Measurements from ENCODE around the gene RSPRY1. TPM values are rescaled to one million over a fixed set of nuclear protein-coding genes. Genes with fewer than 3 reads are reported as not detected.
A peak's percentile ranks its signal among the peaks of the same experiment; 100 is the strongest.

Gene RSPRY1
- total RNA-seq, 4 donors from 2014 or later = 27.9 to 77.7 (median 53.2) TPM

DNA sequence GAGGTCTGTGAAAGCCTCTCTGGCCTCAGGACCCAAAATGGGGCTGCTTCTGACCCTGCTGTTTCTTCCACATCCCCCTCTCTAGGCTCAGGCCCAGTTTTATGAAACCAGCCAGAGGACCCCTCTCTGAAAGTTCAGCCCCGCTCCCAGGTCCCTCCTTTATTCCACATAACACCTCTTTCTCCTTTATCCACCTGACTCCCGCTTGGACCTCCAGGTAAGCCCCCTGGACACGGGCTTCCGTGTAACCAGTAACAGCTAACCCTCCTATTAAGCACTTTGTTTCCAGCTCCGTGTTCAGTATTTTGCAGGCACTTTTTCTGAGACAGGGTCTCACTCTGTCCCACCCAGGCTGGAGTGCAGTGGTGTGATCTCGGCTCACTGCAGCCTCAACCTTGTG lies 37.6 kb upstream of the RSPRY1 start:
- no peak for DNase-seq
- Histone ChIP-seq H3K4me1 (no peaks in the 10 kb centered on the region), H3K9me3 (no peaks in the 10 kb centered on the region), H3K27me3 (no peaks in the 10 kb centered on the region), H3K27ac (peak overlapping the region; percentile 27 to 34), H3K4me3 (no peak overlapping the region), H3K36me3 (no peaks in the 10 kb centered on the region)
- intact Hi-C loops (cut with DNase I; ENCODE audit: low total_unique reads) = no loop called here
- TF ChIP-seq POLR2A (IDR thresholded peaks at IDR 0.05) = no peak
- TF ChIP-seq, protein P1, sequence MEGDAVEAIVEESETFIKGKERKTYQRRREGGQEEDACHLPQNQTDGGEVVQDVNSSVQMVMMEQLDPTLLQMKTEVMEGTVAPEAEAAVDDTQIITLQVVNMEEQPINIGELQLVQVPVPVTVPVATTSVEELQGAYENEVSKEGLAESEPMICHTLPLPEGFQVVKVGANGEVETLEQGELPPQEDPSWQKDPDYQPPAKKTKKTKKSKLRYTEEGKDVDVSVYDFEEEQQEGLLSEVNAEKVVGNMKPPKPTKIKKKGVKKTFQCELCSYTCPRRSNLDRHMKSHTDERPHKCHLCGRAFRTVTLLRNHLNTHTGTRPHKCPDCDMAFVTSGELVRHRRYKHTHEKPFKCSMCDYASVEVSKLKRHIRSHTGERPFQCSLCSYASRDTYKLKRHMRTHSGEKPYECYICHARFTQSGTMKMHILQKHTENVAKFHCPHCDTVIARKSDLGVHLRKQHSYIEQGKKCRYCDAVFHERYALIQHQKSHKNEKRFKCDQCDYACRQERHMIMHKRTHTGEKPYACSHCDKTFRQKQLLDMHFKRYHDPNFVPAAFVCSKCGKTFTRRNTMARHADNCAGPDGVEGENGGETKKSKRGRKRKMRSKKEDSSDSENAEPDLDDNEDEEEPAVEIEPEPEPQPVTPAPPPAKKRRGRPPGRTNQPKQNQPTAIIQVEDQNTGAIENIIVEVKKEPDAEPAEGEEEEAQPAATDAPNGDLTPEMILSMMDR (IDR thresholded peaks at IDR 0.05) = no peak

DNA sequence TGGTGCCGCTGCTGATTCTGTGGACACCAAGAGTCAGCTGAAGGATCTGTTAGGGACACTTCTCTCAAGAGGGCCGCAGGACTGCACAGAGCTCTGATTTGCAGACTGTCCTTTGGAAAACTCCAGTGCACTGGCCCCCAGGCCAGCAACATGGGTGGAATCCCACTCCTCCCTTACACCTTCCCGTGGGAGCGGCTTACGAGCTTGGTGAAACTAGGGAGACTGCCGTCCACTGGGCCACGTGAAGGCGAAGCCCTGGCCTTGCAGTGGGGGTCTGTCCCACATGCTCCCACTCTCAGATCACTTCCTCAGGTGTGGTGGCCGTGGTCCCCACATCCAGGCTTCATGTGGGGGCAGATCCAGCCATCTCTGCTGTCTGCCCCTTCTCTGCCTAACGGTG lies 36.7 kb upstream of the RSPRY1 start:
- DNase-seq = no peak
- intact Hi-C loops (cut with DNase I; ENCODE audit: low total_unique reads) = no loop called here
- H3K27ac ChIP-seq = no peak overlapping the region

DNA sequence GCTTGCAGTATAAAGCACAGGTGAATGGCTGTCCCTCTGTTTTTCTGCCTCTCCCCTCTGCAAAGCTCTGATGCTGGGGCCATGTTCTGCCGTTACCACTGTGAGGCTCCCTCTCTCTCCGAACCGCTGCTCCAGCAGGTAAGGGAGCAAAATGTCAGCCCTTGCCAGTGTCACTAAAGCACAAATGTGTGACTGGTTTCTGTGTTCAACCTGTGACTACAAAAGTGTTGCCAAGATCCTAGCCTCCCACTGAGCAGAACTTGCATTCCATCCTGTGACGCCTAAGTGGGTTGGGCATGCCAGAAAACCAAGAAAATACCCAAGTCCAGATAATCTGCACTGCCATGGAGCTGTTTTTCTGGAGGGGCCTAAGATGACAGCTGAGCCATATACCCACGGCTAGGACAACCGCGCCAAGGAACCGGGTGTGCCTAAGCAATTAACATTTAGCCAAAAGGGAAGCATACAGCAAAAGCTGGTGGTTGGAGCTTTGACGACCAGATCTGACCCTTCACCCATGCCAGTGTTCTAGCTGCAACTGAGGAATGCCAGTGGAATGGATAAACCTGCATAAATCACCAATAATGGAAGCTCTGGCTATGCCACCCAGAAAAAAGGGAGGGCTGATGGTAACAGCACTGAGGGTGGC lies 35.3 kb upstream of the RSPRY1 start:
- H3K27ac ChIP-seq = no peak overlapping the region
- intact Hi-C loops (cut with DNase I; ENCODE audit: low total_unique reads) = no loop called here
- H3K36me3 ChIP-seq = no peaks in the 10 kb centered on the region

More for the DNA sequence above, 36.7 kb upstream of the RSPRY1 start:
- TF ChIP-seq, protein P1 (IDR thresholded peaks at IDR 0.05) = no peak
- no peak for TF ChIP-seq POLR2A (IDR thresholded peaks at IDR 0.05)
- H3K4me1 ChIP-seq = no peaks in the 10 kb centered on the region
- H3K9me3 ChIP-seq = no peaks in the 10 kb centered on the region
- no peak overlapping the region for H3K4me3 ChIP-seq
- no peaks in the 10 kb centered on the region for H3K36me3 ChIP-seq
- no peaks in the 10 kb centered on the region for H3K27me3 ChIP-seq

DNA sequence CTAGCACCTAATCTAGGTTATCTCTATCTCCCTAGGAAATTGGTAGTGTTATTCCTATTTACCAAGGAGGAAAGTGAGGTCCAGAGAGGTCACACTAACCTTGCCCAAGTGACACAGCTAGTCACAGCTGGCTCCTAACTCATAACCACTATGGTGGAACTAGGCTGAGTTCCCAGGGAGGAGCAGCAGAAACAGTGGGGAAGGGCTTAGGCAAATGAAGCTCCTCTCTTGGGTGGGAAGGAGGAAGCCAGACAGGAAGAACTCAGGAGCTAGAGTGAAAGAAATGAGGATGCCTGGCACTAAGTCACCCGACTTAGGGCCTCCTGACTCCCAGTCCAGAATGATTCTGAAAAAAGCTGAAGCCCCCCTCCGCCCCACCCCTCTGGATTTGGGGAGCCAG lies 34.8 kb upstream of the RSPRY1 start:
- intact Hi-C loops (cut with DNase I; ENCODE audit: low total_unique reads) = no loop called here
- no peaks in the 10 kb centered on the region for H3K27me3 ChIP-seq
- no peak overlapping the region for H3K4me3 ChIP-seq
- H3K27ac ChIP-seq = no peak overlapping the region
- H3K4me1 ChIP-seq = no peaks in the 10 kb centered on the region
- no peaks in the 10 kb centered on the region for H3K9me3 ChIP-seq
- H3K36me3 ChIP-seq = no peaks in the 10 kb centered on the region
- TF ChIP-seq, protein P1 (IDR thresholded peaks at IDR 0.05) = no peak
- no peak for TF ChIP-seq POLR2A (IDR thresholded peaks at IDR 0.05)
- no peak for DNase-seq

More for the DNA sequence above, 35.3 kb upstream of the RSPRY1 start:
- no peaks in the 10 kb centered on the region for H3K9me3 ChIP-seq
- no peak overlapping the region for H3K4me3 ChIP-seq
- DNase-seq = no peak
- TF ChIP-seq, protein P1 (IDR thresholded peaks at IDR 0.05) = no peak
- no peak for TF ChIP-seq POLR2A (IDR thresholded peaks at IDR 0.05)
- H3K27me3 ChIP-seq = no peaks in the 10 kb centered on the region
- no peaks in the 10 kb centered on the region for H3K4me1 ChIP-seq

DNA sequence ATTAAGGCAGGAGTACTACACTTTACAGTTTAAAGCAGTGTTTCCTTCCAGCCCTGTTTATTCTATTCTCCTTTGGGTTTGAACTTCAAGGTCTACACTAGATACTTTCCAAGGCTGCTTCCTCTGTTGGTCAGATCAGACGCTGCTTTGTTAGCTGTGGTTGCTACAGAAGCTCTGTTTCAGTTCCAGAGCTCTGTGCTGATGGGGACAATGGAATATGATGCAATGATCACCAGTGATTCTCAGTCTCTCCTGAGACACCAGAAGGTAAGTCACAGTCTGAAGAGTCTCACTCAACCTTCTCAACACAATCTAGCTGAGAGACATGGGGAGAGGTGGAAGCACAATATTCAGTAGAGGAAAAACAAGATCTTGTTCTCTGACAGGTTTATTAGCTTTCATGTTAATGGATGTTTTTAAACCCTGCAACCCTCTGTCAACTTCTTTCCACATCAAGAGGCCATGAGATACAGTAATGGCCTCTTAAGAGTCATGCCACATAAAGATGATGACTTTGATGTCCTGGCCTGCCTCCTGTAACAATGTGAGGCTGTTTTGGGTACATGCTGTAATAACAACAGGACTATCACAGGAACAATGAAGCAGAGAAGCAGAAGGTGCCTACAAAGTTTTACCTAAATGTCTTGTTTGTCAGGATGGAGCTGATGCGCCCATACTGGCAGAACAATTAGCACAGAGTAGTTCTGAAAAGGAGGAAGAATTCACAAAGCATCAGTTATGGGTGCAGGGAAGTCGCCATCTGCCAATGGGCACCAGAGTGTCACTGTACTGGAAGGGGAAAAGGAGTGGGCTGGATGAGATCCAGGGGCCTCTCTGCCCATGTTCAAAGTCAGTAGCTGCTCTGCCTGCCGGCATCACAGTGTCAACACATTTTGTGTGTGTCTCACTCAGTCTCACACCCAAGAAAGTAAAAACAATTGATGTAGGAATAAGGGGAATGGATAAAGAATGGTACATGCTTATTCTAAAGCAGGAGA lies 33.7 kb upstream of the RSPRY1 start:
- Histone ChIP-seq H3K4me1 (no peaks in the 10 kb centered on the region), H3K36me3 (no peaks in the 10 kb centered on the region), H3K27ac (no peak overlapping the region), H3K9me3 (no peaks in the 10 kb centered on the region), H3K4me3 (no peak overlapping the region), H3K27me3 (no peaks in the 10 kb centered on the region)
- intact Hi-C loops (cut with DNase I; ENCODE audit: low total_unique reads) = no loop called here
- TF ChIP-seq, protein P1 (IDR thresholded peaks at IDR 0.05) = no peak
- TF ChIP-seq POLR2A (IDR thresholded peaks at IDR 0.05) = no peak
- DNase-seq = no peak

All from uterus (tissue), 4 donors.